Activated naive CD4-positive, alpha-beta T cell treated with Interleukin-2 at 50 U/mL for 16 hours (primary cell): ENCODE results near the gene PPP1R9B.

Experiments used
- DNase-seq: peaks from one replicate; pipeline ENCODE4 v3.0.0-alpha.2; 2020

The PPP1R9B gene

DNA sequence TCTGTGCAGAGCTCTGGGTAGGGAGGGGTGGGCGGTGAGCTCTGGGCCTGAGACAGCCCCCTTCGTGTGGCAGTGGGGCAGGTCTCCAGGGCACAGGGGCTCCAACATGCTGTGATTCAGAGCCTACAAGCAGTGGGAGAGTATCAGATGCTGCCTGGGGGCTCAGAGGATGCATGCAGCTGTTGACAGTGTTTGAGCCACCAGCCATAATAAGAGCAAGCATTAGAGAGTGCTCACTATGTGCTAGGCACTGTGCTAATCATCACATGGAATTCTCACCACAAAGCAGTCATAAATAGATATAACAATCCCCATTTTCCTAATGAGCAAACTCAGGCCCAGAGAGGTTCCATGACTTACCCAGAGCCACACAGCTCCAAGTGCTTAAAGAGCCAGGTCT, 47.2 kb downstream of the PPP1R9B start:
- DNase-seq, result no peak

DNA sequence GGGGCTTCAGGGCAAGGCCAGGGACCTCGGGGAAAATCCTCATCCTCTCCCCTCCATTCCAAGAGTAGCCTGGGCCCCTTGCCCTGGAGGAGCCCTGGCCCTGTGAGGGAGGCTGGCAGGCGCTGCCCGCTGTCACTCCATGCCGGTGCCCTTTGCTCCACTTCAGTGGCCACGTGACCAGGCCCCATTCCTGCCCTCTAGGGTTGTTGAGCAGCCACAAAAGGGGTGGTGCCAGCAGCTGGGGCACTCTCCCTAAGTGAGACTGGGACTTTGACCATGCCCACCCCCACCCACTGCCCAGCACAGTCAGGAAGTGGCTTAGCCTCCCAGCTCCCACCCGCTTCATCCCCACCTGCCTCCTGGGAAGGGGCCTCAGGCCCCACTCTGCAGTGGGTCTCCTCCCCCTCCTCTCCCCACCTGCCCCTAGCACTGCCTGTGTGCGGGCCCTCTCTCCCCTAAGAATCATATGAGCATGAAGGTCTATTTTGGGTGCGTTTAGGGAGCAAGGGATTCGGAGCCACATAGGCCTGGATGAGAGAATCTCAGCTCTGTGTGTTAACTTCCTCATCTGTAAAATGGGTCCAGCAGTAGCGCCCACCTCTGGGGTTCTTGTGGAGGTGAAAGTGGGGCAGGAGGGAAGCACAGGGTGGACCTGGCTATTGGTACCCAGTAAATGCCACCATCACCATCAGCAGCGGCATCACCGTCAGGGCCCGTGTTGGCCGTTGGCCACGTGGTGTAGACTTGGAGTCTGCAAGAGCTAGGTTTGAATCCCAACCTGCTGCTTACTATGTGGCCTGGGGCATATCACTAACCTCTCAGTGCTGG, 48.1 kb downstream of the PPP1R9B start:
- DNase-seq, result no peak

- DNase-seq, result no peak
Measured at GRCh38 chr17:50101346-50102163, 48.9 kb downstream of the PPP1R9B start.

GRCh38 chr17:50100921-50101345, 49.5 kb downstream of the PPP1R9B start:
- no peak for DNase-seq

GRCh38 chr17:50100480-50100883, 50.0 kb downstream of the PPP1R9B start:
- DNase-seq, result no peak

DNA sequence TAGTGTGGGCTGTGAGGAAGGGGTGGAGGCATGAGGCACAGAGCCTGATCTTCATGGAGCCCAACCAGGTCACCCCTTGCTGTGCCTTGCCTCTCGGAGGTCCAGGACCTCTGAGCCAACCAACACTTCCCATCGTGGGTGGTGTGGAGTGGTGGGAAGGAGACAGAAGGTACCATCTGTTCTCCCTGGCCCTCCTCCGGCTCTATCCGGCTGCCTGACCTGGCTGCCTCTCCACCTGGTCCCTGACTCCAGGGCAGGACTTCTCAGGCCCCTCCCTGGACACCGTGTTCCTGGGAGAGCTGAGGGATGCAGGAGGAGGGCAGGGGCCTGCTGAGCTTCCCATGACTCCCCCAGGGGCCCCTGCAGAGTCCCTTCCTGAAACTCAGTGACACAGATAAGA, 51.5 kb downstream of the PPP1R9B start:
- DNase-seq, result no peak

DNA sequence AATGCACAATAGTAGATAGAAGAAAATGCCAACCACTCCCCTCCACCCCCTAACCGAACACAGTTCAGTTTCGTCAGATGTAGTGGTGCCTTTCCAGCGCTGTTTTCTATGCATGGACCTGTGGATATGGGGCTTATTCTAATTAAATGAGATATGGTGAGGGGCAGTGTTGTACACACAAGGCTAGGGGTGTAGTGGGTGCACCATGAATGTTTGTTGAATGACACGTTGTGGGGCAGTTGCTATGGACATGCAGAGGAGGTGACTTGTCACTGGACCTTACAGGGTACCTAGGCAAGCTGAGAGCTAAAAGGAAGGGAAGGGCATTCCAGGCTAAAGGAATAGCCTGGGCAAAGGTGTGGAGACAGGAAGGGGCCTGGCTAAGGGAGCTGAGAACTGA, 51.9 kb downstream of the PPP1R9B start:
- DNase-seq, result no peak

GRCh38 chr17:50097926-50098325, 52.6 kb downstream of the PPP1R9B start:
- no peak for DNase-seq

DNA sequence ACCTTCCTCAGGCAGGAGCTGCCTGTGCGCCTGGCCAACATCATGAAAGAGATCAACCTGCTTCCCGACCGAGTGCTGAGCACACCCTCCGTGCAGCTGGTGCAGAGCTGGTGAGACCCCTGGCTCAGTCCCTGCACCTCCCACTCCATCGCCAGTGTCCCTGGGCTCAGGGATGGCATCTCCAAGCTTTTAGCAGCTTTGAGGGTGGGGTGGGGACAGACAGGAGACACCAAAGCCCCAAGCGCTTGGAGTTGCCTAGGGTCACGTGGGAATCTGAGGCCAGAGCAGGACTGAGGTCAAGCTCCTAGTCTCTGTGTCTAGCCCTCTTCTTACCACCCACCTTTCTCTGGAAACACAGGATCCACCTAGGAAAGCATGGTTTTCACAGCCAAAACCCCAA, 53.0 kb downstream of the PPP1R9B start:
- no peak for DNase-seq

DNA sequence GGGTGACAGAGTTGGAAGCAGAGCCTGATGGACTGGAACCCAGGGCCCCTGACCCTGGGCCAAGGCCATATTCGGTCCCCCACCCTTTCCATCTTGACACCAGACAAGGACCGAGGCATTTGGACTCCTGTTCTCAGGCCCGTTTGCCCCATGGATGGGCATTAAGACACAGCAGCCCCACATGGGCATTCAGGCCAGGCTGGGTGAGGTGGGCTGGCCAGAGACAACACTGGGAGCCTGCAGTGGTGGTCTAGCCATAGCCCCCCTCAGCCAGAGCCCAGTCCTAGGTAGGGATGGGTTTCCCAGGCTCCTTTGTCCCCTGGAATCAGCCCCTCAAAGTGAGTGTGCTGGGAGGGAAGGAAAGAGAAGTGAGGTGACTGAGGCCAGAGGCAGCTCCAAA, 53.7 kb downstream of the PPP1R9B start:
- DNase-seq, result no peak

DNA sequence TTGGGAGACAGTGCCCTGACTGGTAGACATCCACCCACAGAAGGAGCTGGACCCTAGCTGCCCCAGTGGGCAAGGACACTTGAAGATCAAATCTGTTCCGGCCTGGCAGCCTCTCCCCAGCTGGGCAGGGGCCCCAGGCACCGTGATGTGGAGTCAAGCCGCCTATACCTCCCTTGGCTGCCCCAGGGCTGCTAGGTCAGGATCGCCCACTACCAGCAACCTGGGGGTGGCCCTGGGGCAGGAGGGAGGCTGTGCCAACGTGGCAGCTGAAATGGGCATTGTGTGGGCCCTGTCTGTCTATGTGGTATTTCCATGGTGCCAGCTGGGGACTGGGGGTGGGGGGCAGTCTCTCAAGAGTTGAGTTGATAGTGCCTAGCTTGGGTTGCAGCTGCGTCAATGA, 54.4 kb downstream of the PPP1R9B start:
- DNase-seq, result no peak

GRCh38 chr17:50095626-50096037, 54.8 kb downstream of the PPP1R9B start:
- no peak for DNase-seq

- peak; percentile 97 for DNase-seq
Measured at GRCh38 chr17:50094753-50095619, 55.5 kb downstream of the PPP1R9B start, which contains the start of gene PDK2. Gene PDK2 (plus strand): TSS chr17:50095351. CDS start chr17:50095436, 85 bp downstream.

DNA sequence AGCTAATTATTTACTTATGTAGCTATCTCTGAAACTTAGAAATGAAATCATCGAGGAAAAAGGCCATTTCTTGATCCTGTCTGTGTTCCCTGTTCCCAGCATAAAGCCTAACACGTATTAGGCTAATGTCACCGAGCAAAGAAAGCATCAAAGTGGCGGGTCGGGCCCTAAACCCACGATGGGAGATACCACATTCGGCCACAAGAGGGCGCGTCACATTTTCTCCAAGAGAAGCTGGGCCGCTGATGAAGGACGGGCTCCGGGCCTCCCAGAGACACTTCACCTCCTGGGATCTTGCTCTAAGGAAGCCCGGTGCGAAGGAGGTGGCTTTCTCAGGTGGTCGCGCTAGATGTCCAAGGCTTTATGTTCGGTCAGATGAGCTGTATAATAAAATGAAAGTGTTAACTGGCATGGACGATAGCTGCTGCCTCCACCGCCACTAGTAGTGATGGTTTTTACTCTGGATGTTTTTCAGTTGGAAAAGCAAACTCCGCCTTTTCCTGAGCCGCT, 56.2 kb downstream of the PPP1R9B start:
- peak; percentile 93 for DNase-seq

- DNase-seq, result no peak
Measured at GRCh38 chr17:50093807-50094206, 56.7 kb downstream of the PPP1R9B start.

GRCh38 chr17:50093246-50093645, 57.2 kb downstream of the PPP1R9B start:
- DNase-seq, result no peak

- no peak for DNase-seq
Measured at GRCh38 chr17:50091918-50092285, 58.6 kb downstream of the PPP1R9B start.

GRCh38 chr17:50090971-50091917, 59.2 kb downstream of the PPP1R9B start:
- no peak for DNase-seq

DNA sequence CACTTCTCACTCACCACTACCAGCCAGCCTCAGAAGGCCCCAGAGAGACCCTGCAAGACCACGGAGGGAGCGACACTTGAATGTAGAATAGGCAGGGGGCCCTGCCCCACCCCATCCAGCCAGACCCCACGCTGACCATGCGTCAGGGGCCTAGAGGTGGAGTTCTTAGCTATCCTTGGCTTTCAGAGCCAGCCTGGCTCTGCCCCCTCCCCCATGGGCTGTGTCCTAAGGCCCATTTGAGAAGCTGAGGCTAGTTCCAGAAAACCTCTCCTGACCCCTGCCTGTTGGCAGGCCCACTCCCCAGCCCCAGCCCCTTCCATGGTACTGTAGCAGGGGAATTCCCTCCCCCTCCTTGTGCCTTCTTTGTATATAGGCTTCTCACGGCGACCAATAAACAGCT, 60.4 kb downstream of the PPP1R9B start:
- no peak for DNase-seq

- no peak for DNase-seq
Measured at GRCh38 chr17:50088952-50089825, 61.3 kb downstream of the PPP1R9B start.
